Mesothelial cell of epicardium (in vitro differentiated cells): ENCODE results near the gene PASK. TPM values are rescaled to one million over a fixed set of nuclear protein-coding genes. Genes with fewer than 3 reads are reported as not detected.

Experiments used
- DNase-seq, 2 experiments: peaks; one replicate each; pipeline ENCODE4 v3.0.0; 2021; ENCODE audit warnings: low spot score in 2 of 2; ENCODE audit not compliant: unreplicated experiment in 2 of 2
- H3K27ac Mint-ChIP-seq: 2 replicates; pipeline ENCODE4 v1.8.0; 2021; ENCODE audit warnings: mixed read lengths
- H3K27me3 Mint-ChIP-seq: 2 replicates; pipeline ENCODE4 v1.8.0; 2021; ENCODE audit warnings: low read depth, mixed read lengths
- H3K36me3 Mint-ChIP-seq: 2 replicates; pipeline ENCODE4 v1.8.0; 2021; ENCODE audit warnings: mixed read lengths
- H3K4me1 Mint-ChIP-seq: 2 replicates; pipeline ENCODE4 v1.8.0; 2021; ENCODE audit warnings: mixed read lengths
- H3K4me3 Mint-ChIP-seq: 2 replicates; pipeline ENCODE4 v1.8.0; 2021; ENCODE audit warnings: mild to moderate bottlenecking, moderate library complexity, mixed read lengths
- H3K9me3 Mint-ChIP-seq: 2 replicates; pipeline ENCODE4 v1.8.0; 2021; ENCODE audit warnings: mixed read lengths
- total RNA-seq: library from RNA; stranded (reverse); gene quantifications from 3 replicates; pipeline ENCODE4 v1.2.1, GENCODE V29; 2021
- TF ChIP-seq, protein P1 (sequence below): fragments of 200-600 bp; sonication (generic); IDR thresholded peaks from one replicate; pipeline ENCODE4 v1.5.0; 2021; ENCODE audit warnings: antibody characterized with exemption; ENCODE audit not compliant: unreplicated experiment

PASK gene
- total RNA-seq, 1 donor from 2014 or later = 26.1 TPM

DNA sequence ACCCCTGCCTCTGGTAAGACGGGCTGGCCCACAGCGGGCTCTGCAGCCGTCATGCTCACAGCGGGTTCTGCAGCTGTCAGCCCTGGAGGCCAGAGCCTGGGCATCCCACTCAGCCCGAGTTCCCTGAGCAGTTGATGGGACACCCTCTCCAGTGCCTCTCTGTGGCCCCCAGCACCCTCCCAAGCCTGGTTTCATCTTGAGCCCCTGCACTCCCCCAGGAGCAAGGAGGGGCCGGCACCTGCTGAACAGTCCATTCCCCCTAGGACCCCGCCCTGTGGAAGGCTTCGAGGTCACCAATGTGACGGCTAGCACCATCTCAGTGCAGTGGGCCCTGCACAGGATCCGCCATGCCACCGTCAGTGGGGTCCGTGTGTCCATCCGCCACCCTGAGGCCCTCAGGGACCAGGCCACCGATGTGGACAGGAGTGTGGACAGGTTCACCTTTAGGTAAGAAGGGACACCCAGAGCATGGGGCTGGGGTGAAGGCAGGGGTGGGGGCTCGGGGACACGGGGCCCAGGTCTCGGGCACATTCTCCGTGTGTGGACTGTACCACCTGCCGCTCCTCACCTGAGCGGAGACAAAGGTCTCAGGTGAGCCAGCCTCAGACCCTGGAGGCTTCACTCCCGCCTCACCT lies 81.7 kb downstream of the PASK start:
- H3K9me3 Mint-ChIP-seq = no peaks in the 10 kb centered on the region
- no peak for DNase-seq
- H3K4me1 Mint-ChIP-seq = peaks cover 3% of the 10 kb centered on the region
- H3K4me3 Mint-ChIP-seq = no peak overlapping the region
- peaks cover 12% of the 10 kb centered on the region for H3K27me3 Mint-ChIP-seq
- no peak overlapping the region for H3K27ac Mint-ChIP-seq
- TF ChIP-seq, protein P1, sequence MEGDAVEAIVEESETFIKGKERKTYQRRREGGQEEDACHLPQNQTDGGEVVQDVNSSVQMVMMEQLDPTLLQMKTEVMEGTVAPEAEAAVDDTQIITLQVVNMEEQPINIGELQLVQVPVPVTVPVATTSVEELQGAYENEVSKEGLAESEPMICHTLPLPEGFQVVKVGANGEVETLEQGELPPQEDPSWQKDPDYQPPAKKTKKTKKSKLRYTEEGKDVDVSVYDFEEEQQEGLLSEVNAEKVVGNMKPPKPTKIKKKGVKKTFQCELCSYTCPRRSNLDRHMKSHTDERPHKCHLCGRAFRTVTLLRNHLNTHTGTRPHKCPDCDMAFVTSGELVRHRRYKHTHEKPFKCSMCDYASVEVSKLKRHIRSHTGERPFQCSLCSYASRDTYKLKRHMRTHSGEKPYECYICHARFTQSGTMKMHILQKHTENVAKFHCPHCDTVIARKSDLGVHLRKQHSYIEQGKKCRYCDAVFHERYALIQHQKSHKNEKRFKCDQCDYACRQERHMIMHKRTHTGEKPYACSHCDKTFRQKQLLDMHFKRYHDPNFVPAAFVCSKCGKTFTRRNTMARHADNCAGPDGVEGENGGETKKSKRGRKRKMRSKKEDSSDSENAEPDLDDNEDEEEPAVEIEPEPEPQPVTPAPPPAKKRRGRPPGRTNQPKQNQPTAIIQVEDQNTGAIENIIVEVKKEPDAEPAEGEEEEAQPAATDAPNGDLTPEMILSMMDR = no peak
- H3K36me3 Mint-ChIP-seq = no peaks in the 10 kb centered on the region

DNA sequence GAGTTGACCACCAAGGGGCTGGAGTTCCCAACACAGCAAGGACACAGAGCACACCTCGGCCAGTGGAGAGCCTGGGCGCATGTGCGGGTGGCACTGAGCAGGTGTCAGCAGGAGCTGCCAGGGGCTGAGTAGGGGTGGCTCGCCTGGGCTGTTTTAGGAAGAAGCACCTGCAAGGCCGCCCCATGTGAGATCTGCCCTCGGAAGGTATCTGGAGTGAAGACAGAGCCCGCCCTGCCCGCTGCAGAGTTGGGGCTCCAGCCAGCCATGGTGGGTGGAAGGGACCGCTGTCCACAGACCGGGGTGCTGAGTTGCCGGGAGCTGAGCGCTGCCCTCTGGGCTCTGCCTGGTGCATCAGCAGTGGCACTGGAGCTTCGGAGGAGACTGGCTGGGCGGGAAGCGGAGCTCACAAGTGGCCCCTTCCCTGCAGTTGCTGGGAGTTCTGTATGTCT lies 82.4 kb downstream of the PASK start:
- H3K27me3 Mint-ChIP-seq = peaks cover 10% of the 10 kb centered on the region
- TF ChIP-seq, protein P1 = no peak
- no peaks in the 10 kb centered on the region for H3K36me3 Mint-ChIP-seq
- DNase-seq = peak in 1 of 2 experiments; percentile 49
- H3K4me3 Mint-ChIP-seq = no peak overlapping the region
- H3K27ac Mint-ChIP-seq = no peak overlapping the region
- peaks cover 3% of the 10 kb centered on the region for H3K4me1 Mint-ChIP-seq
- no peaks in the 10 kb centered on the region for H3K9me3 Mint-ChIP-seq

DNA sequence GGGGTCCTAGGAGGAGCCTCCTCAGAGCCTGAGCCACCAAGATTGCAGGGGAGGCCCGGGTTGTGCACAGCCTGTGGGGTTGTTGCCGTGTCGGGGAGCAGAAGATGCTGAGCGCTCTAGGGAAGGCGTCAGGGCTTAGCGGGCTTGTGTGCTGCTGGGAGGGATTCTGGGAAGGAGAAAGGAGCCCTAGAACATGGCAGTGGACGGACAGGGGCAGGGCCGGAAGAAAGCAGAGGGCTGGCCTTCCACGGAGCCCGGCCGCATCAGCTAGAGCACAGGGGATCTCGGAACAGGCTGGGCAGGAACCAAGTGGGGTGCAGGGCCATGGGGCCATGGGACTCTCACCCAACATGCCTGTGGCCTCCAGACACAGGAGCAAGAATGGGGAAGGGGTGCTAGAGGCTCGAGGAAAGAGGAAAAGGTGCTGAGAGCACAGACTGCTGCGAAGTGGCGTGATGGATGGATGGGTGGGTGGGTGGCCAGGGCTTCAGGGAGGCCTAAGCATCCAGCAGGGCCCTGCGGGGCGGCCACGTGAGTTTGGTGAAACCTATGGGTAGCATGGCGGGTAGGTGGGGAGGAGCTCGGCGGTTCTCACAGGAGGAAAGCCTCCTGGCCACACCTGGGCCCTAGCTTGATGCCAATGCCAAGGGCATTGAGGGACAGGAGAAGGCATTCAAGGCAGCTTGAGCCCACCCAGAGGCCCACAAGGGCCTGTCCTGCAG lies 82.9 kb downstream of the PASK start:
- H3K27ac Mint-ChIP-seq = no peak overlapping the region

DNA sequence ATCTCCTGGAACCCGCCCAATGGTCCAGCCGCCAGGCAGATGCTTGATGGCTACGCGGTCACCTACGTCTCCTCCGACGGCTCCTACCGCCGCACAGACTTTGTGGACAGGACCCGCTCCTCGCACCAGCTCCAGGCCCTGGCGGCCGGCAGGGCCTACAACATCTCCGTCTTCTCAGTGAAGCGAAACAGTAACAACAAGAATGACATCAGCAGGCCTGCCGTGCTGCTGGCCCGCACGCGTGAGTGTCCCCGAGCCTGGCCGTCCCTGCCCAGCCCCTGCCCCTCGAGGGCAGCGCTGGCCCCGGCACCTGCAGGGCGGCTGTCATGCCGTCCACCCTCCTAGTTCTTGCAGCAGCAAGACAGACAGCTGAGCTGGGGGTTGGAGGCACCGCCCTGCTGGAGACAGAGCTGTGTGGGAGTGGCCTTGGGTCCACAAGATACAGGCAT lies 83.9 kb downstream of the PASK start:
- Mint-ChIP-seq H3K27me3 (peaks cover 13% of the 10 kb centered on the region), H3K9me3 (no peaks in the 10 kb centered on the region), H3K4me3 (no peak overlapping the region), H3K27ac (no peak overlapping the region), H3K4me1 (peaks cover 4% of the 10 kb centered on the region), H3K36me3 (no peaks in the 10 kb centered on the region)
- no peak for DNase-seq
- TF ChIP-seq, protein P1 = no peak

More for the DNA sequence above, 82.9 kb downstream of the PASK start:
- TF ChIP-seq, protein P1 = no peak
- H3K4me3 Mint-ChIP-seq = no peak overlapping the region
- H3K36me3 Mint-ChIP-seq = no peaks in the 10 kb centered on the region
- H3K4me1 Mint-ChIP-seq = peaks cover 3% of the 10 kb centered on the region
- no peak for DNase-seq
- H3K9me3 Mint-ChIP-seq = no peaks in the 10 kb centered on the region
- H3K27me3 Mint-ChIP-seq = peaks cover 11% of the 10 kb centered on the region

DNA sequence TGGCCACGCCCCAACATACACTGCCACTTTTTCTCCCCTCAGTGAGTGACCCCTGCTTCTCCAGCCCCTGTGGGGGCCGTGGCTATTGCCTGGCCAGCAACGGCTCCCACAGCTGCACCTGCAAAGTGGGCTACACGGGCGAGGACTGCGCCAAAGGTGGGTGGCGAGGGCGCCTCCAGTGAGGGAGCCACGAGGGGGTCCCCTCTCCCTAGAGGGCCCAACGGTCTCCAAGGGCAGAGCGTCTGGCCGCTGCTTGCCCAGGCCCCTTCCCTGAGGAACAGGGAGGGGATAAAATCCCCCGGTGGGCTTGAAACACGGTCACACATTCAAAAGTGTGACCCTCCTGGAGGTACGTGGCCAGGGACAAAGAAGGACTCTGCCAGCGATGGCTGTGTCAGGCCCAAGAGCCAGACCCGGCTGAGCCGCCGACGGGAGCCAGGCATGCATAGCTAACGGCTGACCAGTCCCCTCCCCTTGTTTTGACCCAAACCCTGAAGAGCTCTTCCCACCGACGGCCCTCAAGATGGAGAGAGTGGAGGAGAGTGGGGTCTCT lies 84.4 kb downstream of the PASK start:
- Mint-ChIP-seq H3K9me3 (no peaks in the 10 kb centered on the region), H3K27me3 (peaks cover 13% of the 10 kb centered on the region), H3K4me1 (peaks cover 4% of the 10 kb centered on the region), H3K27ac (no peak overlapping the region), H3K4me3 (no peak overlapping the region), H3K36me3 (no peaks in the 10 kb centered on the region)
- no peak for DNase-seq
- TF ChIP-seq, protein P1 = no peak
